ENCODE data around the gene MAN2A1. TPM values are rescaled to one million over a fixed set of nuclear protein-coding genes. Genes with fewer than 3 reads are reported as not detected.

The MAN2A1 gene
- total RNA-seq, 1 experiment from 2014 or later, result 78.0 TPM

GRCh38 chr5:109706095-109706494 lies 16.4 kb downstream of the MAN2A1 start:
- no peaks in the 10 kb centered on the region for H3K23me2 ChIP-seq (ENCODE audit: insufficient read length, low read depth, low read length, poor library complexity, severe bottlenecking)
- Mint-ChIP-seq H3K27ac (no peak overlapping the region), H3K9me3 (no peaks in the 10 kb centered on the region), H3K27me3 (ENCODE audit: low read depth) (no peaks in the 10 kb centered on the region), H3K4me3 (no peak overlapping the region), H3K36me3 (ENCODE audit: insufficient read depth in 1 of 3, low read depth in 3 of 3) (peaks cover 5 to 15% (median 5%) of the 10 kb centered on the region in 3 experiments; a peak in 4 of 7 replicates), H3K4me1 (peaks cover 52 to 66% of the 10 kb centered on the region in 2 experiments)
- no peak overlapping the region for H3K14ac ChIP-seq (ENCODE audit: insufficient read depth, low read length)
- no peak overlapping the region for H2BK12ac ChIP-seq (ENCODE audit: insufficient read length, low read depth, low read length)
- H2AFZ ChIP-seq (ENCODE audit: low read length), result no peak overlapping the region
- H4K5ac ChIP-seq (ENCODE audit: insufficient read length, low read depth, low read length), result no peak overlapping the region
- H4K20me1 ChIP-seq (ENCODE audit: control insufficient read depth, insufficient read depth, insufficient read length), result no peaks in the 10 kb centered on the region
- no peak overlapping the region for H3K27ac ChIP-seq (ENCODE audit: insufficient read length, low read depth, low read length)
- H3K4ac ChIP-seq (ENCODE audit: low read depth, low read length), result no peak overlapping the region
- WGBS (ENCODE audit: extremely low coverage, insufficient read length, low lambda C conversion rate), result no CpG with 5 or more reads among the region's 1 CpG
- no peak overlapping the region for H2BK20ac ChIP-seq (ENCODE audit: low read depth, low read length, poor library complexity, severe bottlenecking)
- no peak overlapping the region for H4K91ac ChIP-seq (ENCODE audit: insufficient read length, low read depth, low read length)
- no peak for DNase-seq
- no peak overlapping the region for H2BK15ac ChIP-seq (ENCODE audit: low read depth, low read length)
- no peak overlapping the region for H2AK5ac ChIP-seq (ENCODE audit: insufficient read length, low read length)
- H3K4me1 ChIP-seq (ENCODE audit: insufficient read depth, low read length), result peaks cover 11% of the 10 kb centered on the region; the same call in 1 of the 2 replicates
- no peak overlapping the region for H3K4me2 ChIP-seq (ENCODE audit: insufficient read depth, insufficient read length, low read length)
- no peaks in the 10 kb centered on the region for H3K9me3 ChIP-seq (ENCODE audit: control insufficient read depth, low read depth, low read length)
- H3K18ac ChIP-seq (ENCODE audit: insufficient read length, low read depth, low read length), result no peak overlapping the region
- no peak overlapping the region for H3K9ac ChIP-seq (ENCODE audit: extremely low read depth, insufficient read length, low read length)
- H2BK5ac ChIP-seq (ENCODE audit: insufficient read length, low read length), result no peak overlapping the region
- no peak for TF ChIP-seq CTCF (conservative IDR thresholded peaks at IDR 0.05)
- H4K8ac ChIP-seq (replicated peaks; ENCODE audit: insufficient read length, low read depth, low read length), result no peak overlapping the region
- H3K56ac ChIP-seq (ENCODE audit: insufficient read length, low read depth, low read length), result no peak overlapping the region
- no peak overlapping the region for H2BK120ac ChIP-seq (ENCODE audit: low read depth, low read length, poor library complexity, severe bottlenecking)
- no peaks in the 10 kb centered on the region for H3K27me3 ChIP-seq (ENCODE audit: insufficient read depth, low read length)
- H3T11ph ChIP-seq (ENCODE audit: low read length), result no peak overlapping the region
- H3K79me2 ChIP-seq (ENCODE audit: insufficient read depth, low read length), result peaks cover 39% of the 10 kb centered on the region; the same call in 1 of the 2 replicates
- no peak overlapping the region for H3K23ac ChIP-seq (ENCODE audit: insufficient read length, low read depth, low read length)
- H3K79me1 ChIP-seq (ENCODE audit: insufficient read depth, low read depth, low read length, poor library complexity, severe bottlenecking), result peaks cover 4% of the 10 kb centered on the region

Measured in H9 (cell line).